GM12878 (cell line): ENCODE measurements around the gene IL4I1. TPM values are rescaled to one million over a fixed set of nuclear protein-coding genes. Genes with fewer than 3 reads are reported as not detected.

ENCODE experiments used
- ATF7 ChIP-seq: fragments of 450-650 bp; IDR thresholded peaks from 2 replicates; pipeline ENCODE4 v1.6.1; 2016; ENCODE audit warnings: low read depth, mild to moderate bottlenecking
- BRCA1 ChIP-seq: IDR thresholded peaks from 2 replicates; pipeline ENCODE4 v1.6.1; 2011; ENCODE audit warnings: low read depth, low read length, improper control_type of control experiment
- CBX3 ChIP-seq: fragments of 200-600 bp; sonication (generic); IDR thresholded peaks from 2 replicates; pipeline ENCODE4 v1.6.1; 2016; ENCODE audit warnings: low read depth, borderline replicate concordance
- CREB1 ChIP-seq: IDR thresholded peaks from 2 replicates; pipeline ENCODE4 v1.6.1; 2012; ENCODE audit warnings: low read depth, mild to moderate bottlenecking, inconsistent platforms
- EGR1 ChIP-seq, 2 experiments: IDR thresholded peaks; 1 replicate in 1 of 2; 2 replicates in 1 of 2; pipeline ENCODE4 v1.6.1; 2011 to 2012; ENCODE audit warnings: low read depth in 2 of 2, low read length in 2 of 2, borderline replicate concordance in 1 of 2, mild to moderate bottlenecking in 1 of 2, moderate library complexity in 1 of 2
- ESRRA ChIP-seq: IDR thresholded peaks from 2 replicates; pipeline ENCODE4 v1.6.1; 2012; ENCODE audit warnings: mild to moderate bottlenecking, low read length, improper control_type of control experiment
- HCFC1 ChIP-seq: fragments of 150-350 bp; IDR thresholded peaks from 2 replicates; pipeline ENCODE4 v1.6.1; 2014; ENCODE audit warnings: low read length
- IKZF2 ChIP-seq, 2 experiments: fragments of 450-650 bp; IDR thresholded peaks; 2 replicates each; pipeline ENCODE4 v1.6.1; 2017; ENCODE audit warnings: mild to moderate bottlenecking in 2 of 2, moderate library complexity in 2 of 2
- KDM1A ChIP-seq: fragments of 200-600 bp; sonication (generic); IDR thresholded peaks from 2 replicates; pipeline ENCODE4 v1.6.1; 2016; ENCODE audit warnings: borderline replicate concordance
- MYB ChIP-seq: fragments of 150-350 bp; IDR thresholded peaks from 2 replicates; pipeline ENCODE4 v1.6.1; 2014; ENCODE audit warnings: mild to moderate bottlenecking, low read depth, low read length, borderline replicate concordance
- PAX8 ChIP-seq: fragments of 450-650 bp; IDR thresholded peaks from 2 replicates; pipeline ENCODE4 v1.6.1; 2017; ENCODE audit warnings: mild to moderate bottlenecking, moderate library complexity
- RAD21 ChIP-seq: IDR thresholded peaks from 2 replicates; pipeline ENCODE4 v1.6.1; 2011; ENCODE audit warnings: mild to moderate bottlenecking, low read depth, low read length, moderate library complexity; ENCODE audit not compliant: insufficient read depth
- SMC3 ChIP-seq: IDR thresholded peaks from 2 replicates; pipeline ENCODE4 v1.6.1; 2011; ENCODE audit warnings: low read length, improper control_type of control experiment, borderline replicate concordance
- SPI1 ChIP-seq: IDR thresholded peaks from 2 replicates; pipeline ENCODE4 v1.6.1; 2011; ENCODE audit warnings: low read depth, mild to moderate bottlenecking, low read length, moderate library complexity, borderline replicate concordance; ENCODE audit not compliant: insufficient read depth
- SREBF2 ChIP-seq: IDR thresholded peaks from 2 replicates; pipeline ENCODE4 v1.6.1; 2012; ENCODE audit warnings: mild to moderate bottlenecking, low read length
- STAT1 ChIP-seq: fragments of 450-650 bp; conservative IDR thresholded peaks from 2 replicates; pipeline ENCODE4 v1.6.1; 2014; ENCODE audit warnings: antibody characterized with exemption, mild to moderate bottlenecking
- WRNIP1 ChIP-seq: IDR thresholded peaks from 2 replicates; pipeline ENCODE4 v1.6.1; 2011; ENCODE audit warnings: low read depth, low read length, improper control_type of control experiment, borderline replicate concordance
- ZBED1 ChIP-seq: IDR thresholded peaks from 2 replicates; pipeline ENCODE4 v1.6.1; 2016; ENCODE audit warnings: borderline replicate concordance
- ZBTB4 ChIP-seq: fragments of 450-650 bp; formaldehyde crosslinking; IDR thresholded peaks from 2 replicates; pipeline ENCODE4 v1.4.0; 2022; ENCODE audit warnings: mild to moderate bottlenecking, moderate library complexity
- ZNF207 ChIP-seq: fragments of 450-650 bp; IDR thresholded peaks from 2 replicates; pipeline ENCODE4 v1.6.1; 2014; ENCODE audit warnings: antibody characterized with exemption, mild to moderate bottlenecking, borderline replicate concordance
- ZNF24 ChIP-seq: fragments of 450-650 bp; IDR thresholded peaks from 2 replicates; pipeline ENCODE4 v1.6.1; 2017; ENCODE audit warnings: antibody characterized with exemption, mild to moderate bottlenecking
- polyA plus RNA-seq, 11 experiments: library from polyadenylated mRNA; depleted of rRNA in 4 of 11; unstranded in 6 of 11; stranded (reverse) in 5 of 11; fragments of >200 nt; fragmentation: Nextera tagmentation in 4 of 11; fragmentation: Illumina TruSeq in 1 of 11; extraction: Ambion mirVana in 4 of 11; extraction: Trizol in 1 of 11; gene quantifications; 1 replicate in 1 of 11; 2 replicates in 10 of 11; pipeline versions ENCODE4 v1.2.1 to v1.2.3, GENCODE V29; 2011 to 2016; ENCODE audit warnings: inconsistent platforms in 2 of 11, missing spikeins in 2 of 11, low read depth in 1 of 11
- total RNA-seq, 4 experiments: library from RNA; depleted of rRNA in 3 of 4; stranded (reverse); fragments of >200 nt in 3 of 4; fragmentation: Illumina TruSeq in 1 of 4; extraction: Trizol in 1 of 4; gene quantifications; 2 replicates each; pipeline versions ENCODE4 v1.2.1 to v1.2.3, GENCODE V29; 2013 to 2021
- TF ChIP-seq, protein P1 (sequence below): IDR thresholded peaks from 2 replicates; pipeline ENCODE4 v1.6.1; 2012; ENCODE audit warnings: low read depth, low read length, improper control_type of control experiment
- TF ChIP-seq, protein P2 (sequence below): IDR thresholded peaks from 2 replicates; pipeline ENCODE4 v1.6.1; 2012; ENCODE audit warnings: low read length, inconsistent platforms
- TF ChIP-seq, protein P3 (sequence below): fragments of 450-650 bp; IDR thresholded peaks from 2 replicates; pipeline ENCODE4 v1.6.1; 2017; ENCODE audit warnings: borderline replicate concordance

IL4I1 gene
- total and polyA plus RNA-seq, 10 of the 15 experiments (the other 5 are each of a cell fraction or from before 2014, with no cell fraction given): 0.62 to 83.8 (median 42.8) TPM

GRCh38 chr19:49877020-49877878, 19.4 kb downstream of the IL4I1 start, which contains the start of the genes AKT1S1 and TBC1D17 (continued):
- TF ChIP-seq, protein P1, sequence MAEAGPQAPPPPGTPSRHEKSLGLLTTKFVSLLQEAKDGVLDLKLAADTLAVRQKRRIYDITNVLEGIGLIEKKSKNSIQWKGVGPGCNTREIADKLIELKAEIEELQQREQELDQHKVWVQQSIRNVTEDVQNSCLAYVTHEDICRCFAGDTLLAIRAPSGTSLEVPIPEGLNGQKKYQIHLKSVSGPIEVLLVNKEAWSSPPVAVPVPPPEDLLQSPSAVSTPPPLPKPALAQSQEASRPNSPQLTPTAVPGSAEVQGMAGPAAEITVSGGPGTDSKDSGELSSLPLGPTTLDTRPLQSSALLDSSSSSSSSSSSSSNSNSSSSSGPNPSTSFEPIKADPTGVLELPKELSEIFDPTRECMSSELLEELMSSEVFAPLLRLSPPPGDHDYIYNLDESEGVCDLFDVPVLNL: no peak
- TF ChIP-seq ZBED1: no peak
- no peak for TF ChIP-seq ZBTB4 (CRISPR knock-in tag)
- 0 out of 2 replicates have a peak, but pooled peaks have one; percentile 10 for TF ChIP-seq SMC3
- TF ChIP-seq IKZF2 (IDR thresholded peaks at IDR 0.05): 0 out of 4 replicates have a peak, but pooled peaks of 1 of the 2 experiments have one; percentile 11
- TF ChIP-seq SPI1: peak; percentile 66; the same call in 1 of the 2 replicates
- no peak for TF ChIP-seq RAD21
- no peak for TF ChIP-seq PAX8
- no peak for TF ChIP-seq WRNIP1
- peak; percentile 69; the same call in 1 of the 2 replicates for TF ChIP-seq STAT1
- TF ChIP-seq, protein P2, sequence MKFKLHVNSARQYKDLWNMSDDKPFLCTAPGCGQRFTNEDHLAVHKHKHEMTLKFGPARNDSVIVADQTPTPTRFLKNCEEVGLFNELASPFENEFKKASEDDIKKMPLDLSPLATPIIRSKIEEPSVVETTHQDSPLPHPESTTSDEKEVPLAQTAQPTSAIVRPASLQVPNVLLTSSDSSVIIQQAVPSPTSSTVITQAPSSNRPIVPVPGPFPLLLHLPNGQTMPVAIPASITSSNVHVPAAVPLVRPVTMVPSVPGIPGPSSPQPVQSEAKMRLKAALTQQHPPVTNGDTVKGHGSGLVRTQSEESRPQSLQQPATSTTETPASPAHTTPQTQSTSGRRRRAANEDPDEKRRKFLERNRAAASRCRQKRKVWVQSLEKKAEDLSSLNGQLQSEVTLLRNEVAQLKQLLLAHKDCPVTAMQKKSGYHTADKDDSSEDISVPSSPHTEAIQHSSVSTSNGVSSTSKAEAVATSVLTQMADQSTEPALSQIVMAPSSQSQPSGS: no peak
- peak; percentile 97 for TF ChIP-seq CREB1
- peak; percentile 73 for TF ChIP-seq HCFC1
- peak; percentile 57 for TF ChIP-seq BRCA1
- TF ChIP-seq ZNF207: peak; percentile 91
- TF ChIP-seq, protein P3, sequence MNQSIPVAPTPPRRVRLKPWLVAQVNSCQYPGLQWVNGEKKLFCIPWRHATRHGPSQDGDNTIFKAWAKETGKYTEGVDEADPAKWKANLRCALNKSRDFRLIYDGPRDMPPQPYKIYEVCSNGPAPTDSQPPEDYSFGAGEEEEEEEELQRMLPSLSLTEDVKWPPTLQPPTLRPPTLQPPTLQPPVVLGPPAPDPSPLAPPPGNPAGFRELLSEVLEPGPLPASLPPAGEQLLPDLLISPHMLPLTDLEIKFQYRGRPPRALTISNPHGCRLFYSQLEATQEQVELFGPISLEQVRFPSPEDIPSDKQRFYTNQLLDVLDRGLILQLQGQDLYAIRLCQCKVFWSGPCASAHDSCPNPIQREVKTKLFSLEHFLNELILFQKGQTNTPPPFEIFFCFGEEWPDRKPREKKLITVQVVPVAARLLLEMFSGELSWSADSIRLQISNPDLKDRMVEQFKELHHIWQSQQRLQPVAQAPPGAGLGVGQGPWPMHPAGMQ: no peak; the same call in 1 of the 2 replicates
- no peak for TF ChIP-seq SREBF2
- TF ChIP-seq ZNF24: no peak
- TF ChIP-seq CBX3: no peak
- no peak for TF ChIP-seq KDM1A
- TF ChIP-seq ATF7: peak; percentile 99
- 0 out of 3 replicates have a peak, but pooled peaks of 1 of the 2 experiments have one; percentile 35 for TF ChIP-seq EGR1 (IDR thresholded peaks at IDR 0.05; ENCODE audit: borderline replicate concordance in 1 of 2, low read depth in 2 of 2, low read length in 2 of 2)
- TF ChIP-seq ESRRA: no peak
- no peak for TF ChIP-seq MYB
